Muscle layer of colon (tissue), 2 donors: ENCODE results near the gene PLTP.

ENCODE experiments used
- H3K27ac ChIP-seq: one replicate; pipeline ENCODE4 v1.7.0; 2013; ENCODE audit warnings: low read depth, mild to moderate bottlenecking, low read length, moderate library complexity
- H3K27me3 ChIP-seq, 2 donors: one replicate each; pipeline ENCODE4 v1.7.0; 2013; ENCODE audit warnings: low read length in 2 of 2, mild to moderate bottlenecking in 2 of 2; ENCODE audit not compliant: insufficient read depth in 2 of 2, control insufficient read depth in 1 of 2
- H3K36me3 ChIP-seq: one replicate; pipeline ENCODE4 v1.7.0; 2013; ENCODE audit warnings: mild to moderate bottlenecking, low read length; ENCODE audit not compliant: insufficient read depth
- H3K4me1 ChIP-seq: one replicate; pipeline ENCODE4 v1.7.0; 2013; ENCODE audit warnings: mild to moderate bottlenecking, low read length; ENCODE audit not compliant: insufficient read depth
- H3K4me3 ChIP-seq, 2 donors: one replicate each; pipeline ENCODE4 v1.7.0; 2013; ENCODE audit warnings: low read length in 2 of 2, low read depth in 1 of 2, mild to moderate bottlenecking in 1 of 2, moderate library complexity in 1 of 2
- H3K9ac ChIP-seq: one replicate; pipeline ENCODE4 v1.7.0; 2013; ENCODE audit warnings: low read length
- H3K9me3 ChIP-seq: one replicate; pipeline ENCODE4 v1.7.0; 2013; ENCODE audit warnings: mild to moderate bottlenecking, low read length
- donor health status: abdominal sarcoma.
- donor health status: Adenocarcinoma of cecum.

Gene PLTP

DNA sequence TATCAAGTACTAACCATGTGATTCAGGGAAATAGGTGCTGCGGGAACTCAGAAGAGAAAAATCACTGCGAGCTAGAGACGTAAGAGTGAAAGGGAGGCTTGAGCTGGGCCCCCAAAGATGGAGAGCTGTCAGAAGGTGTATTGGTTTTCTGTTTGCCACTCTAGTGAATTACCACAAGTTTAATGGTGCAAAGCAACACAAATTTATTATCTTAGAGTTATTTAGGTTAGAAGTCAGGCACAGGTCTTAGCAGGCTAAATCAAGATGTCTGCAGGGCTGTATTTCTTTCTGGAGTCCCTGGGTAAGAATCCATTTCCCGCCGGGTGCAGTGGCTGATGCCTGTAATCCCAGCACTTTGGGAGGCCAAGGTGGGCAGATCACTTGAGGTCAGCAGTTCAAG is 52.0 kb downstream of the PLTP start:
- Histone ChIP-seq H3K9me3 (no peaks in the 10 kb centered on the region), H3K27ac (no peak overlapping the region), H3K4me1 (peaks cover 13% of the 10 kb centered on the region), H3K27me3 (no peaks in the 10 kb centered on the region), H3K36me3 (peaks cover 3% of the 10 kb centered on the region), H3K4me3 (no peak overlapping the region), H3K9ac (no peak overlapping the region)

DNA sequence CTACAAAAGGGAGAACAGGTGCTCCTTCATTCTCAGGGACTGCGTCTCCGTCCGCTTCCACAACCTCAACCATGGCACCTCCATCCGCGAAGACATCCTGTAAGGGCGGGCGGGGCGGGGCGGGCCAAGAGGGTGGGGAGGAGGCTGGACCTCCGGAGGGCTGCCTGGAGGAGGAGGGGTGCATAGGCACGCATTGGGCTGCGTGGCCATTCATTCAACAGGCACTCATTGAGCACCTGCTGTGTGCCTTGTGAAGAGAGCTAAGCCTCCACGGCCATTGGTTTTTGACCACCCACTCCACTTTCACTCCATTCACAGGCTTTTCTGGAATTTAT is 54.1 kb downstream of the PLTP start:
- Histone ChIP-seq H3K9ac (no peak overlapping the region), H3K36me3 (peaks cover 19% of the 10 kb centered on the region), H3K4me3 (peak overlapping the region; percentile 78 to 92), H3K27ac (peak overlapping the region; percentile 74), H3K27me3 (no peaks in the 10 kb centered on the region), H3K4me1 (peaks cover 18% of the 10 kb centered on the region), H3K9me3 (no peaks in the 10 kb centered on the region)

- H3K4me1 ChIP-seq, result peaks cover 18% of the 10 kb centered on the region
- H3K36me3 ChIP-seq, result peaks cover 20% of the 10 kb centered on the region
- peak within 1 kb of the TSS; percentile 80 for H3K27ac ChIP-seq
- peak within 1 kb of the TSS; percentile 78 to 92 for H3K4me3 ChIP-seq
- H3K9me3 ChIP-seq, result no peaks in the 10 kb centered on the region
- peak within 1 kb of the TSS; percentile 71 for H3K9ac ChIP-seq
- H3K27me3 ChIP-seq, result no peaks in the 10 kb centered on the region
Observed at GRCh38 chr20:45857114-45857881, 54.7 kb downstream of the PLTP start, which contains the start of the genes ACOT8 and ZSWIM3. Gene ACOT8 (minus strand): TSS chr20:45857392. CDS start chr20:45857315, 77 bp downstream. Gene ZSWIM3 (plus strand): TSS chr20:45857614. CDS start chr20:45857826, 212 bp downstream.

GRCh38 chr20:45853484-45853883 is 58.5 kb downstream of the PLTP start:
- H3K36me3 ChIP-seq, result peaks cover 42% of the 10 kb centered on the region
- H3K27me3 ChIP-seq, result no peaks in the 10 kb centered on the region
- no peak overlapping the region for H3K27ac ChIP-seq
- no peak overlapping the region for H3K9ac ChIP-seq
- no peak overlapping the region for H3K4me3 ChIP-seq
- H3K9me3 ChIP-seq, result no peaks in the 10 kb centered on the region
- peaks cover 18% of the 10 kb centered on the region for H3K4me1 ChIP-seq

DNA sequence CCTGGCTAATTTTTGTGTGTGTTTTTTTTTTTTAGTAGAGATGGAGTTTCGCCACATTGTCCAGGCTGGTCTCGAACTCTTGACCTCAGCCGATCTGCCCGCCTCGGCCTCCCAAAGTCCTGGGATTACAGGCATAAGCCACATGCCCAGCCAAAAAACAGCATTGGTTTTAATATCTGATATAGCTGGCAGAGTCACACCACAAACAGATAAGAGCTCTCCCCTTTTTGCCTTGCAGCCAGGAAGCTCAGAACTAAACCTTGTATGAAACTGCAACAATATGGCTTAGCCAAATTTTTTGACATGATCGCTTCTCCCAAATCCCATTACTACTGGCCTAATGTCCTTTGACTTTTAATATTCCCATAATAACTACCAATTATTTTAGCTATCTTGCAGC is 59.6 kb downstream of the PLTP start:
- Histone ChIP-seq H3K36me3 (peaks cover 49% of the 10 kb centered on the region), H3K9ac (no peak overlapping the region), H3K4me1 (peaks cover 18% of the 10 kb centered on the region), H3K27me3 (no peaks in the 10 kb centered on the region), H3K4me3 (no peak overlapping the region), H3K9me3 (no peaks in the 10 kb centered on the region), H3K27ac (no peak overlapping the region)

- Histone ChIP-seq H3K36me3 (peaks cover 54% of the 10 kb centered on the region), H3K4me3 (no peak overlapping the region), H3K9me3 (no peaks in the 10 kb centered on the region), H3K4me1 (peaks cover 16% of the 10 kb centered on the region), H3K27me3 (no peaks in the 10 kb centered on the region), H3K27ac (no peak overlapping the region), H3K9ac (no peak overlapping the region)
Observed at GRCh38 chr20:45851501-45851900, 60.5 kb downstream of the PLTP start.

- Histone ChIP-seq H3K4me3 (no peak overlapping the region), H3K27me3 (no peaks in the 10 kb centered on the region), H3K9ac (no peak overlapping the region), H3K27ac (no peak overlapping the region), H3K9me3 (no peaks in the 10 kb centered on the region), H3K4me1 (peaks cover 14% of the 10 kb centered on the region), H3K36me3 (peaks cover 59% of the 10 kb centered on the region)
Observed at GRCh38 chr20:45850926-45851325, 61.0 kb downstream of the PLTP start.

- Histone ChIP-seq H3K27ac (no peak overlapping the region), H3K4me1 (peaks cover 11% of the 10 kb centered on the region), H3K9ac (no peak overlapping the region), H3K4me3 (no peak overlapping the region), H3K9me3 (no peaks in the 10 kb centered on the region), H3K36me3 (peaks cover 63% of the 10 kb centered on the region), H3K27me3 (no peaks in the 10 kb centered on the region)
Observed at GRCh38 chr20:45850238-45850637, 61.7 kb downstream of the PLTP start.

DNA sequence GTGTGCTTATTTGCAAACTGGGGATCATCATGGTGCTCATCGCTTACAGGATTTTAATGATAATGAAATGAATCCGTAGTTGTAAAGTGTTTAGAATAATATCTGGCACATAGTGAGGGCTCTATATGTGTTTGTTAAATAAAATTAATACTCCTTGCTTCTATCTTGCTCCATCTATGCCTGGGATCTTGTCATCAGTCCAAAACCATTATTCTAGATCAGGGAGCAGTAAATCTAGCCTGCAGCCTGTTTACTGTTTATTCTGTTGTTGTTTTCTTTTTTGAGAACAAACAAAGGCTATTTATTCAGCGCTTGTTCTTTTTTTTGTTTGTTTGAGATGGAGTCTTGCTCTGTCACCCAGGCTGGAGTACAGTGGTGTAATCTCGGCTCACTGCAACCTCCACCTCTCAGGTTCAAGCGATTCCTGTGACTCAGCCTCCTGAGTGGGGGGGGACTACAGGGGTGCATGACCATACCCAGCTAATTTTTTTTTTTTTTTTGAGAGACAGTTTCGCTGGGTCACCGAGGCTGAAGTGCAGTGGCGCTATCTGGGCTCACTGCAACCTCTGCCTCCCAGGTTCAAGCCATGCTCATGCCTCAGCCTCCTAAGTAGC is 62.9 kb downstream of the PLTP start:
- H3K4me1 ChIP-seq, result peaks cover 5% of the 10 kb centered on the region
- H3K9me3 ChIP-seq, result no peaks in the 10 kb centered on the region
- H3K9ac ChIP-seq, result no peak overlapping the region
- no peak overlapping the region for H3K27ac ChIP-seq
- no peaks in the 10 kb centered on the region for H3K27me3 ChIP-seq
- peaks cover 62% of the 10 kb centered on the region for H3K36me3 ChIP-seq
- no peak overlapping the region for H3K4me3 ChIP-seq
